ENCODE measurements around the gene MUC2. TPM values are rescaled to one million over a fixed set of nuclear protein-coding genes. Genes with fewer than 3 reads are reported as not detected.

Gene MUC2
- total and polyA plus RNA-seq, 10 of the 15 experiments (the other 5 are each of a cell fraction or from before 2014, with no cell fraction given): 0.23 TPM; not detected in 9

GRCh38 chr11:1062075-1062820 lies 12.4 kb upstream of the MUC2 start (continued):
- TF ChIP-seq, protein P1, sequence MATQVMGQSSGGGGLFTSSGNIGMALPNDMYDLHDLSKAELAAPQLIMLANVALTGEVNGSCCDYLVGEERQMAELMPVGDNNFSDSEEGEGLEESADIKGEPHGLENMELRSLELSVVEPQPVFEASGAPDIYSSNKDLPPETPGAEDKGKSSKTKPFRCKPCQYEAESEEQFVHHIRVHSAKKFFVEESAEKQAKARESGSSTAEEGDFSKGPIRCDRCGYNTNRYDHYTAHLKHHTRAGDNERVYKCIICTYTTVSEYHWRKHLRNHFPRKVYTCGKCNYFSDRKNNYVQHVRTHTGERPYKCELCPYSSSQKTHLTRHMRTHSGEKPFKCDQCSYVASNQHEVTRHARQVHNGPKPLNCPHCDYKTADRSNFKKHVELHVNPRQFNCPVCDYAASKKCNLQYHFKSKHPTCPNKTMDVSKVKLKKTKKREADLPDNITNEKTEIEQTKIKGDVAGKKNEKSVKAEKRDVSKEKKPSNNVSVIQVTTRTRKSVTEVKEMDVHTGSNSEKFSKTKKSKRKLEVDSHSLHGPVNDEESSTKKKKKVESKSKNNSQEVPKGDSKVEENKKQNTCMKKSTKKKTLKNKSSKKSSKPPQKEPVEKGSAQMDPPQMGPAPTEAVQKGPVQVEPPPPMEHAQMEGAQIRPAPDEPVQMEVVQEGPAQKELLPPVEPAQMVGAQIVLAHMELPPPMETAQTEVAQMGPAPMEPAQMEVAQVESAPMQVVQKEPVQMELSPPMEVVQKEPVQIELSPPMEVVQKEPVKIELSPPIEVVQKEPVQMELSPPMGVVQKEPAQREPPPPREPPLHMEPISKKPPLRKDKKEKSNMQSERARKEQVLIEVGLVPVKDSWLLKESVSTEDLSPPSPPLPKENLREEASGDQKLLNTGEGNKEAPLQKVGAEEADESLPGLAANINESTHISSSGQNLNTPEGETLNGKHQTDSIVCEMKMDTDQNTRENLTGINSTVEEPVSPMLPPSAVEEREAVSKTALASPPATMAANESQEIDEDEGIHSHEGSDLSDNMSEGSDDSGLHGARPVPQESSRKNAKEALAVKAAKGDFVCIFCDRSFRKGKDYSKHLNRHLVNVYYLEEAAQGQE (IDR thresholded peaks at IDR 0.05; ENCODE audit: low read depth, low read length): no peak

DNA sequence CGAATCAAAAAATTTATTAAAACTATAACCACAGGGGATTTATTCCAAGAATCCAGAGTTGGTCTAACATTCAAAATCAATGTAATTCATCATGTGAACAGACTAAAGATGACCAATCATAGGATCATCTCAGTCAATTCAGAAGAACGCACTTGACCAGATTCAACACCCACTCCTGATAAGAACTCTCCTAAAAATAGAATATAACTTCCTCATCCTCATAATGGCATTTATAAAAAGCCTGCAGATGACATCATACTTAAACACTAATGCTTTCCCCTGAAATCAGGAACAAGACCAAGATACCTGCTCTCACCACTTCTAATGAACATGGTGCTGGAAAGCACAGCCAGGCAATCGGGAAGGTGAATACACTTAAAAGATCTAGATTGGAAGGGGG lies 10.5 kb upstream of the MUC2 start:
- Histone ChIP-seq H3K36me3 (ENCODE audit: control insufficient read depth in 2 of 2, insufficient read depth in 2 of 2, low read length in 1 of 2) (no peaks in the 10 kb centered on the region), H3K79me2 (ENCODE audit: control insufficient read depth, insufficient read depth, low read length) (no peaks in the 10 kb centered on the region), H3K27ac (ENCODE audit: control insufficient read depth, insufficient read depth) (no peak overlapping the region), H3K4me2 (ENCODE audit: control insufficient read depth, insufficient read depth) (no peak overlapping the region), H3K9ac (ENCODE audit: control insufficient read depth, insufficient read depth, low read length) (no peak overlapping the region), H3K4me1 (ENCODE audit: control insufficient read depth, insufficient read depth, low read length) (no peaks in the 10 kb centered on the region), H3K9me3 (replicated peaks; ENCODE audit: control insufficient read depth, insufficient read depth, low read length) (no peaks in the 10 kb centered on the region), H2AFZ (ENCODE audit: control insufficient read depth, low read depth, low read length) (no peak overlapping the region), H4K20me1 (ENCODE audit: control insufficient read depth, insufficient read depth) (no peaks in the 10 kb centered on the region), H3K4me3 (no peak overlapping the region), H3K27me3 (replicated peaks in 1 of 2; ENCODE audit: control insufficient read depth in 2 of 2, insufficient read depth in 2 of 2, low read length in 1 of 2) (no peaks in the 10 kb centered on the region)
- intact Hi-C loops (cut with micrococcal nuclease; ENCODE audit: unreplicated experiment) (no loop called here), in situ Hi-C loops (cut with MboI) (no loop called here)
- ChIA-PET CTCF (no interaction called here), SMC1A (ENCODE audit: uncharacterized antibody, unreplicated experiment) (no interaction called here), POLR2A (no interaction called here), RAD21 (ENCODE audit: unreplicated experiment) (no interaction called here)
- no peak for FAIRE-seq
- BruUV-seq (replicated peaks): no TSS peak
- TF ChIP-seq CBX5 (IDR thresholded peaks at IDR 0.05; ENCODE audit: low read depth) (no peak), ATF7 (IDR thresholded peaks at IDR 0.05; ENCODE audit: low read depth) (peak; percentile 40; the same call in 1 of the 2 replicates)
- WGBS (ENCODE audit: insufficient coverage, insufficient replicate concordance, low lambda C conversion rate, missing lambda C conversion rate): 17% methylated on average over 3 of the region's 3 CpGs
- no peak for ATAC-seq
- no peak for DNase-seq (ENCODE audit: low read depth, low spot score)
